ENCODE measurements around the gene ARFGEF3. TPM values are rescaled to one million over a fixed set of nuclear protein-coding genes. Genes with fewer than 3 reads are reported as not detected.

The ARFGEF3 gene
- total and polyA plus RNA-seq, 2 donors (not counting 1 experiment from before 2014, with no cell fraction given) = under 0.01 to 0.14 TPM

- no peaks in the 10 kb centered on the region for H3K79me2 ChIP-seq (ENCODE audit: control insufficient read depth, insufficient read depth, low read length)
- TF ChIP-seq, protein P1, sequence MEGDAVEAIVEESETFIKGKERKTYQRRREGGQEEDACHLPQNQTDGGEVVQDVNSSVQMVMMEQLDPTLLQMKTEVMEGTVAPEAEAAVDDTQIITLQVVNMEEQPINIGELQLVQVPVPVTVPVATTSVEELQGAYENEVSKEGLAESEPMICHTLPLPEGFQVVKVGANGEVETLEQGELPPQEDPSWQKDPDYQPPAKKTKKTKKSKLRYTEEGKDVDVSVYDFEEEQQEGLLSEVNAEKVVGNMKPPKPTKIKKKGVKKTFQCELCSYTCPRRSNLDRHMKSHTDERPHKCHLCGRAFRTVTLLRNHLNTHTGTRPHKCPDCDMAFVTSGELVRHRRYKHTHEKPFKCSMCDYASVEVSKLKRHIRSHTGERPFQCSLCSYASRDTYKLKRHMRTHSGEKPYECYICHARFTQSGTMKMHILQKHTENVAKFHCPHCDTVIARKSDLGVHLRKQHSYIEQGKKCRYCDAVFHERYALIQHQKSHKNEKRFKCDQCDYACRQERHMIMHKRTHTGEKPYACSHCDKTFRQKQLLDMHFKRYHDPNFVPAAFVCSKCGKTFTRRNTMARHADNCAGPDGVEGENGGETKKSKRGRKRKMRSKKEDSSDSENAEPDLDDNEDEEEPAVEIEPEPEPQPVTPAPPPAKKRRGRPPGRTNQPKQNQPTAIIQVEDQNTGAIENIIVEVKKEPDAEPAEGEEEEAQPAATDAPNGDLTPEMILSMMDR (conservative IDR thresholded peaks at IDR 0.05 in 1 of 2, IDR thresholded peaks at IDR 0.05 in 1 of 2; ENCODE audit: low read depth in 1 of 2, low read length in 2 of 2) = no peak
- TF ChIP-seq EZH2 (IDR thresholded peaks at IDR 0.05; ENCODE audit: low read length, missing control alignments) = no peak
- DNase-seq (ENCODE audit: low read depth in 2 of 2) = no peak
Observed at GRCh38 chr6:138255443-138255842, 93.7 kb downstream of the ARFGEF3 start.

GRCh38 chr6:138257638-138258040 lies 95.9 kb downstream of the ARFGEF3 start:
- no peak for DNase-seq (ENCODE audit: low read depth in 2 of 2)
- H2AFZ ChIP-seq (ENCODE audit: low read length) = no peak overlapping the region
- TF ChIP-seq EZH2 (IDR thresholded peaks at IDR 0.05; ENCODE audit: low read length, missing control alignments) = no peak
- TF ChIP-seq, protein P1 (conservative IDR thresholded peaks at IDR 0.05 in 1 of 2, IDR thresholded peaks at IDR 0.05 in 1 of 2; ENCODE audit: low read depth in 1 of 2, low read length in 2 of 2) = no peak
- no peak overlapping the region for H3K9ac ChIP-seq (ENCODE audit: insufficient read depth, low read length)
- H3K9me3 ChIP-seq (ENCODE audit: control insufficient read depth, insufficient read depth, low read depth, low read length) = no peaks in the 10 kb centered on the region
- H3K79me2 ChIP-seq (ENCODE audit: control insufficient read depth, insufficient read depth, low read length) = no peaks in the 10 kb centered on the region
- no peak overlapping the region for H3K4me2 ChIP-seq (ENCODE audit: extremely low read depth, insufficient read depth, low read length)
- H3K27ac ChIP-seq (ENCODE audit: insufficient read depth, low read length) = no peak overlapping the region
- H3K36me3 ChIP-seq (ENCODE audit: control insufficient read depth, insufficient read depth, low read length) = no peaks in the 10 kb centered on the region
- H3K4me1 ChIP-seq (ENCODE audit: control insufficient read depth, extremely low read depth, insufficient read depth, low read length) = no peaks in the 10 kb centered on the region
- H3K27me3 ChIP-seq (ENCODE audit: control insufficient read depth, insufficient read depth, low read length) = no peaks in the 10 kb centered on the region
- H3K4me3 ChIP-seq (replicated peaks in 1 of 4; ENCODE audit: control extremely low read depth in 1 of 4, insufficient read depth in 1 of 4, low read depth in 3 of 4, low read length in 4 of 4) = no peak overlapping the region
- H4K20me1 ChIP-seq (ENCODE audit: control insufficient read depth, extremely low read depth, insufficient read depth, low read length) = no peaks in the 10 kb centered on the region

More at GRCh38 chr6:138255443-138255842, 93.7 kb downstream of the ARFGEF3 start:
- Histone ChIP-seq H3K4me3 (replicated peaks in 1 of 4; ENCODE audit: control extremely low read depth in 1 of 4, insufficient read depth in 1 of 4, low read depth in 3 of 4, low read length in 4 of 4) (no peak overlapping the region), H3K4me1 (ENCODE audit: control insufficient read depth, extremely low read depth, insufficient read depth, low read length) (no peaks in the 10 kb centered on the region), H3K27me3 (ENCODE audit: control insufficient read depth, insufficient read depth, low read length) (no peaks in the 10 kb centered on the region), H3K4me2 (ENCODE audit: extremely low read depth, insufficient read depth, low read length) (no peak overlapping the region), H3K27ac (ENCODE audit: insufficient read depth, low read length) (no peak overlapping the region), H3K9ac (ENCODE audit: insufficient read depth, low read length) (no peak overlapping the region), H4K20me1 (ENCODE audit: control insufficient read depth, extremely low read depth, insufficient read depth, low read length) (no peaks in the 10 kb centered on the region), H3K9me3 (ENCODE audit: control insufficient read depth, insufficient read depth, low read depth, low read length) (no peaks in the 10 kb centered on the region), H3K36me3 (ENCODE audit: control insufficient read depth, insufficient read depth, low read length) (no peaks in the 10 kb centered on the region), H2AFZ (ENCODE audit: low read length) (no peak overlapping the region)

- Histone ChIP-seq H3K9ac (ENCODE audit: insufficient read depth, low read length) (no peak overlapping the region), H3K4me3 (replicated peaks in 1 of 4; ENCODE audit: control extremely low read depth in 1 of 4, insufficient read depth in 1 of 4, low read depth in 3 of 4, low read length in 4 of 4) (no peak overlapping the region), H3K4me1 (ENCODE audit: control insufficient read depth, extremely low read depth, insufficient read depth, low read length) (no peaks in the 10 kb centered on the region), H3K36me3 (ENCODE audit: control insufficient read depth, insufficient read depth, low read length) (no peaks in the 10 kb centered on the region), H4K20me1 (ENCODE audit: control insufficient read depth, extremely low read depth, insufficient read depth, low read length) (no peaks in the 10 kb centered on the region), H3K4me2 (ENCODE audit: extremely low read depth, insufficient read depth, low read length) (no peak overlapping the region), H2AFZ (ENCODE audit: low read length) (no peak overlapping the region), H3K9me3 (ENCODE audit: control insufficient read depth, insufficient read depth, low read depth, low read length) (no peaks in the 10 kb centered on the region), H3K27me3 (ENCODE audit: control insufficient read depth, insufficient read depth, low read length) (no peaks in the 10 kb centered on the region), H3K27ac (ENCODE audit: insufficient read depth, low read length) (no peak overlapping the region), H3K79me2 (ENCODE audit: control insufficient read depth, insufficient read depth, low read length) (no peaks in the 10 kb centered on the region)
- TF ChIP-seq, protein P1 (conservative IDR thresholded peaks at IDR 0.05 in 1 of 2, IDR thresholded peaks at IDR 0.05 in 1 of 2; ENCODE audit: low read depth in 1 of 2, low read length in 2 of 2) = no peak
- TF ChIP-seq EZH2 (IDR thresholded peaks at IDR 0.05; ENCODE audit: low read length, missing control alignments) = no peak
- no peak for DNase-seq (ENCODE audit: low read depth in 2 of 2)
Observed at GRCh38 chr6:138258197-138258596, 96.5 kb downstream of the ARFGEF3 start.
